Peyer's patch (tissue), 4 donors: Measurements from ENCODE around the gene F7.

Source experiments
- POLR2A ChIP-seq, 2 donors: fragments of 450-650 bp; IDR thresholded peaks; one replicate each; pipeline ENCODE4 v1.5.1; 2017; ENCODE audit warnings: antibody characterized with exemption in 2 of 2, mild to moderate bottlenecking in 2 of 2, moderate library complexity in 2 of 2
- TF ChIP-seq, protein P1 (sequence below), 6 experiments: fragments of 450-650 bp in 4 of 6; fragments of 200-600 bp in 2 of 6; sonication (generic) in 1 of 6; IDR thresholded peaks; one replicate each; pipeline ENCODE4 v1.5.1; 2017 to 2019; ENCODE audit warnings: antibody characterized with exemption in 6 of 6, mild to moderate bottlenecking in 3 of 6, moderate library complexity in 1 of 6

- no peak for TF ChIP-seq POLR2A (IDR thresholded peaks at IDR 0.05)
- TF ChIP-seq, protein P1, sequence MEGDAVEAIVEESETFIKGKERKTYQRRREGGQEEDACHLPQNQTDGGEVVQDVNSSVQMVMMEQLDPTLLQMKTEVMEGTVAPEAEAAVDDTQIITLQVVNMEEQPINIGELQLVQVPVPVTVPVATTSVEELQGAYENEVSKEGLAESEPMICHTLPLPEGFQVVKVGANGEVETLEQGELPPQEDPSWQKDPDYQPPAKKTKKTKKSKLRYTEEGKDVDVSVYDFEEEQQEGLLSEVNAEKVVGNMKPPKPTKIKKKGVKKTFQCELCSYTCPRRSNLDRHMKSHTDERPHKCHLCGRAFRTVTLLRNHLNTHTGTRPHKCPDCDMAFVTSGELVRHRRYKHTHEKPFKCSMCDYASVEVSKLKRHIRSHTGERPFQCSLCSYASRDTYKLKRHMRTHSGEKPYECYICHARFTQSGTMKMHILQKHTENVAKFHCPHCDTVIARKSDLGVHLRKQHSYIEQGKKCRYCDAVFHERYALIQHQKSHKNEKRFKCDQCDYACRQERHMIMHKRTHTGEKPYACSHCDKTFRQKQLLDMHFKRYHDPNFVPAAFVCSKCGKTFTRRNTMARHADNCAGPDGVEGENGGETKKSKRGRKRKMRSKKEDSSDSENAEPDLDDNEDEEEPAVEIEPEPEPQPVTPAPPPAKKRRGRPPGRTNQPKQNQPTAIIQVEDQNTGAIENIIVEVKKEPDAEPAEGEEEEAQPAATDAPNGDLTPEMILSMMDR (IDR thresholded peaks at IDR 0.05): no peak
Measured at GRCh38 chr13:113090806-113091205, 14.8 kb upstream of the F7 start.
